HG03378 (cell line): ENCODE data around the gene OR2V1.
A peak's percentile ranks its signal among the peaks of the same experiment; 100 is the strongest.
"Not testable (repeated sequence)": the region's sequence is repeated elsewhere in the genome, so short reads cannot be mapped to it uniquely, and the experiment has no call there.

Source experiments
- ATAC-seq: cut with Tn5 transposase; IDR thresholded peaks from one replicate; pipeline ENCODE4 v1.9.1; 2021; ENCODE audit warnings: mild to moderate bottlenecking, moderate library complexity; ENCODE audit not compliant: unreplicated experiment

Gene OR2V1

DNA sequence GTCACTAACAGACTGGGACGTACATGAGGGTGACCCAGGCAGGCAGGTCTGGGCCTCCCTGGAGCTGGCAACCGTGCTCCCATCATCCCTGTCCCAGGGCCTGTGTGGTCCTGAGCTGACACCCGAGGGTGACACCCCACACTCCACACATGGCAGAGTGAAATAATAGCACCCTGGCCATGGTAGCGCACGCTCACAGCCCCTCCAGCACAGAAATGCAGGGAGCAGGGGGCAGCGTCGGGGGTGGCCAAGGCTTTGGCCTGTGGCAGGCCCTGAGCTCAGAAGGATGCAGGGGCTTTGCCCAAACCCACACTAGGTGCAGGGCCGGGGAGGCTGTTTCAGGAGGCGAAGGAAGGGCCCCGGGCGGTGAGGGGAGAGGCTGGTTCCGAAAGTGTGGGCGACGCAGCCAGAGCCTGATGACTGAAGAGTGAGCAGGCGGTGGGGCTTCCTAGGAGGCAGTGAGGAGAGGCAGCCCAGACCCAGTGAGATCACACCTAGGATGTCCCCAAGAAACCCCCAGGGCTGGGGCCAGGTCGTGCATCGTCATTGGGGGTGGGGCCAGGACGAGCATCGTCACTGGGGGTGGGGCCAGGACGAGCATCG lies 29.3 kb upstream of the OR2V1 start:
- ATAC-seq, result peak; percentile 47

GRCh38 chr5:181159286-181160151 lies 28.6 kb upstream of the OR2V1 start:
- ATAC-seq, result peak; percentile 47

DNA sequence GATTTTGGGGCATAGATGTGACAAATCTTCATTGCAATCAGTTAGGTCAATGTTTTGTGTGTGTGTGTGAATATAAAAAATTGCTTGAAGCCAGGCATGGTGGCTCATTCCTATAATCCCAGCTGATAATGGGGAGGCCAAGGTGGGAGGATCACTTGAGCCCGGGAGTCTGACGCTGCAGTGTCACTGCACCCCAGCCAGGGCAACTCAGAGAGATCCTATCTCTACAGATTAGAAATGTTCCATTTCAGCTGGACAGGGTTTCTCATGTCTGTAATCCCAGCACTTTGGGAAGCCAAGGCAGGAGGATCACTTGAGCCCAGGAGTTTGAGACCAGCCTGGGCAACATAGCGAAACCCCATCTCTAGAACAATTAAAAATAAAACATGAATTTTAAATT lies 27.9 kb upstream of the OR2V1 start:
- ATAC-seq, result no peak

DNA sequence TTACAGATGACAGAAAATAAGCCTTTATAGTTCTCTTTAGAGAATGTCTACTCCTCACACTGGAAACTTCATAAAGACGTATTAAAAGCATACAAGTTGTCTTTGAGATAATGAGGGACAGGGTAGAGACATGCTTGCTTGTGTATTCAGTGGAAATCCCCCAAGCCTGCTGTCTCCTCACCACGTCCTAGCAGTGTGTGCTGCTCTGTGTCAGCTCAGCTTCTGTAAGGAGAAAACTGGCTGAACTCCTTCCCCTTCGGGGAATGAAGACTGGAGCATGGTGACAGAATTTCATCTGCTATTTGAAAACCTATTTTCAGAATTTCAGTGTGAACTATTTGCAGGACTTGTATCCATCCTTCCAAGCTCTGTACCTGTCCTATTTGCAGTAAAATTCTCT lies 25.8 kb upstream of the OR2V1 start:
- no peak for ATAC-seq

DNA sequence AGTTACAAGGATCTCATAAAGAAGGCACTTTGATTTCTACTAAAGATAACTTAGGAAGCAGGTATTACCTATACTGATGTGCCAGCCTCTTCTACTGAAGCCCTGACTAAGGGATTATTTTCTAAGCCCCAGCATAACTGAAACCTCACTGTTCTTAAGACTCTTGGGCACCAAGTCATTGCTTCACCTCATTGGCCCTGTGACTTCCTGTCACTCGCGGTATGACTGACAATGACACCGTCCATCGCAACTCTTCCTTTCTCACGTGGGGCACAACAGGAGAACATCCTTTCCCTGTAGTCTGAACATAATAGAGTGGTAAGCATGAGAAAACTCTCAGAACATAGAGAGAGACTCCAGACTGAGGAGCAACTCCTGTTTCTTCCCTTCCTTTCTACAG lies 22.8 kb upstream of the OR2V1 start:
- ATAC-seq, result no peak

- no peak for ATAC-seq
Measured at GRCh38 chr5:181152406-181152805, 21.4 kb upstream of the OR2V1 start.

DNA sequence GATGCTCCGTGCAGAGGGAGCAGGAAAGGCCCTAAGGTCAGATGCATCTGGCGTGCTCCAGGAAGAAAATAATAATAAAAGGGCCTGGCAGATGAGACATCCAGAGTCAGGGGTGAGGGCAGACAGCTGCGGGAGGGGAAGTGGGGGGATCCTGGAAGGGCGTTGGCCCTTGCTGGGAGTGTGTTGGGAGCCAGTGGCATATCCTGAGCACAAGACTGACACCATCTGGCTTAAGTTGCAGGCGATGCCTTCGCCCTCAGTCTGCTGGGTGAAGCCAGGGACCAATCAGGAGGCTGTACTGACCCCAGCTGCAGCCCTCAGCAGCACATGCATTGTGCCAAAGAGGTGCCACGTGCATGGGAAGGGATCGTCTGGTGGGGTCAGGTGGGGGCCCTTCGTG lies 20.2 kb upstream of the OR2V1 start:
- no peak for ATAC-seq

GRCh38 chr5:181149806-181150733 lies 19.1 kb upstream of the OR2V1 start:
- no peak for ATAC-seq

- no peak for ATAC-seq
Measured at GRCh38 chr5:181149355-181149754, 18.4 kb upstream of the OR2V1 start.

DNA sequence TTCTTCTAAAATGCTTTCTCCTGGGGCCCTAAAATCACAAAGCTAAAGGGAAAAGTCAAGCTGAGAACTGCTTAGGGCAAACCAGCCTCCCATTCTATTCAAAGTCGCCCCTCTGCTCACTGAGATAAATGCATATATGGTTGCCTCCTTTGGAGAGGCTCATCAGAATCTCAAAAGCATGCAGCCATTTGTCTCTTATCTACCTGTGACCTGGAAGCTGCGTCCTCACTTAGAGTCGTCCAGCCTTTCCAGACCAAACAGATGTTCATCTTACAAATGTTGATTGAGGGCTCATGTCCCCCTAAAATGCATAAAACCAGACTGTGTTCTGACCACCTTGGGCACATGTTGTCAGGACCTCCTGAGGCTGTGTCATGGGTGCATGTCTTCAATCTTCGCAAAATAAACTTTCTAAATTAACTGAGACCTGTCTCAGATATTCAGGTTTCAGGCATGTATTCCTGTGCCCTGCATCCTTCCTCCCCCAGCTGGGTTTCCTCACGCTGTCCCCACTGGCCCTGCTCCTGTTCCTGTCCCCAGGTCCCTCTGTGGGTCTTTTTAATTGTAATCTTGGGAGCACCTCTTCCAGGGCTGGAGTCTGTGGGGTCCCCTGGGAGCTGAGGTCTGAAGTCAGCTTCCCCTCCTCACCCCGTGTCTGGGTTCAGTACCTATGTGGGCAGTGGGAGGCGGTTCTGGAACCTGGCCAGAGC lies 16.1 kb upstream of the OR2V1 start, which contains the start of gene OR2V2:
Gene OR2V2 (plus strand): TSS at position 660 of the 710 bp plus-strand sequence. CDS start 7,357 bp downstream, outside the sequence.
- ATAC-seq, result not testable (repeated sequence)

GRCh38 chr5:181145133-181145532 lies 14.2 kb upstream of the OR2V1 start:
- no peak for ATAC-seq

DNA sequence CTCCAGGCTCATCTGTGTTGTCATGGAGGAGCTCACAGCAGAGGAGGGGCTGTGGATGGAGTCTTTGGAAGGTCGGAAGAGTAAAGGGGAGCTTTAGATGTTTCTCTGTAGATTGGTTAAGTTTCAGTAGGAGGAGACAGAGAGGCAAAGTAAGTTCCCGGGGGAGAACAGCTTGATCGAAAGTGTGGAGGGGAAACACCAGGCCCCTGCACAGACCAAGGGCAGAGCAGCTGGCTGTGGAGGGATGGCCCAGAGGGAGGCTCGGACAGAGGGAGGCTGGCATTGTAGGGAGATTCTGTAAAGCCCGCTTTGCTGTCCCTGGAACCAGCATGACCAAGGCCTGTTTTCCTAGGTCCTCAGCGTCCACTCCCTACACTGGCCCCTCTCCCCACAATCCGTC lies 11.1 kb upstream of the OR2V1 start:
- no peak for ATAC-seq

GRCh38 chr5:181140766-181141165 lies 9.8 kb upstream of the OR2V1 start:
- no peak for ATAC-seq

DNA sequence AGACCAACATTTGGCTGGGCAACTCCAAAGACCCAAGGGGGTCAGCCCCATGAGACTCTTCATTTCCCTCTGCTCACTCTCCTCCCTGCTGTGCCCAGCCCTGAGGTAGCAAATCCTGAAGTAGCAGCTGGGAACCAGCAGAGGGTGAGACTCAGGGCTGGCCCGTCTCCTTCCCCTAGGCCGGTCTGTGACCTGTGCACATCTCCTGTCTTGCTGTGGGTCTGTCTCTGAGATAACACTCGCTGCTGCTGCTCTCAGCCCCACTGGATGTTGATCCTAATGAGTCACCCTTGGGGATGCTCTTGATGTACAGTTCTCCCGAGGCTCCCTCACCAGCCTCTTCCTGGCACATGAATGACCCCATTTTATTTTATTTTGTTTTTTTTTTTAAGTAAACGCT lies 7.3 kb upstream of the OR2V1 start:
- ATAC-seq, result no peak

DNA sequence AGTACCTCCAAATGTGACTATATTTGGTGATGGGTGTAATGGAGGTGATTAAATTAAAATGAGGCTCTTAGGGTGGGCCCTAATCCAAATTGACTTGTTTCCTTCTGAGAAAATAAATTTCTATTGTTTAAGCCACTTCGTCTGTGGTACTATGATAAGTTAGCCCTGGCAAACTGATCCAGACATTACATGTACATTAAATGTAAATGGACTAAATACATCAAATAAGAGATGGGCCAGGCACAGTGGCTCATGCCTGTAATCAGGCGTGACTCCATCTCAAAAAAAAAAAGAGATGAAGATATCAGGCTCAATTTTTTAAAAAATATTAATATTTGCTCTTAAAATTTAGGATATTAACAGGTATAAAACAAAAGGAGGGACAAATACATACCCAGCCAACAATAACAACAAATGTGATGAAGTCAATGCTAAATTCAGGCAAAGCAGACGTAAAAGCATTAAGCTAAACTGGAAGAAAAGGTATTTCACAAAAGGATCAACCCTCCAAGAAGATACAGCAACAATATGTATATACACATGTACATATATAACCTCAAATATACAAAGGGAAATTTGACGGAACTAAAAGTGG lies 5.5 kb upstream of the OR2V1 start:
- no peak for ATAC-seq

- no peak for ATAC-seq
Measured at GRCh38 chr5:181134259-181134658, 3.3 kb upstream of the OR2V1 start.

DNA sequence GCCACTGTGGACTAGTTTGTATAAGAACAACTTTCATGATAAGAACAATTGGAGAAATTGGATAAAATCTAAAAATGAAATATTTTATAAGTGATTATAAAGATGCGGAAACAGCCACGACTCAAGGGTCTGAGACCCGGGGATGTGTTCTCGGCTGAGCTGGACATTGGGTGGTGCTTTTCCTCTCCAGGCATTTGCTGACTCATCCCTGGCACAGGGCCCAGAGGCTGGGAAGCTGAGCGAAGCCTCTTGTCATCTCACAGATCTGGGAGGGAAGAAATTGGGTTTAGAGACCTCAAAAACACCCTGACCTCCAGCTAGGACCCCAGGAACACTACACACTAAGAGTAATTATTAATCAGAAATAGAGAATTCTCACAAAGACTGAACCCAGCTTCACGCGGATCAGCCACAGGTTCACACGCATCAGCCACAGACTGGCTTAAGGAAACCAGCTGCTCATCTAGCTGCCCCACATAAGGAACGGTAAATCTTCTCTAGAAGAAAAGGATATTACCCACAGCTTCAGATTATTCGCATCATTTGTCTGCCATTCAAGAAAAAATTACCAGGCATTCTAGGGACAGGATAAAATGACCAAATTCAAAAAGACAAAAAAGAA lies 2.8 kb upstream of the OR2V1 start:
- ATAC-seq, result no peak

DNA sequence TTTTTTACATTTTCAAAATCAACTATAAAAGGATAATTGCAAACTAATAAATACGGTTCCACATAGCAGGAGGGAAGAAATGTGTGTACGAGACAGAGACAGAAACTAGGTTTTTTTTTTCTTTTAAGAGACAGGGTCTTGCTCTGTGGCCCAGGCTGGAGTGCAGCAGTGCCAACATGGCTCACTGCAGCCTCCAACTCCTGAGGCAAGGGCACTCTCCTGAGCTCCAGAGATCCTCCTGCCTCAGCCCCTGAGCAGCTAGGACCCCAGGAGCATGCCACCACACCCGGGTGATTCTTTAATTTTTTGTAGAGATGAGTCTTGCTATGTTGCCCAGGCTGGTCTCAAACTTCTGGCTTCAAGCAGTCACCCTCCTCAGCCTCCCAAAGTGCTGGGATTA lies 2.1 kb upstream of the OR2V1 start:
- no peak for ATAC-seq

DNA sequence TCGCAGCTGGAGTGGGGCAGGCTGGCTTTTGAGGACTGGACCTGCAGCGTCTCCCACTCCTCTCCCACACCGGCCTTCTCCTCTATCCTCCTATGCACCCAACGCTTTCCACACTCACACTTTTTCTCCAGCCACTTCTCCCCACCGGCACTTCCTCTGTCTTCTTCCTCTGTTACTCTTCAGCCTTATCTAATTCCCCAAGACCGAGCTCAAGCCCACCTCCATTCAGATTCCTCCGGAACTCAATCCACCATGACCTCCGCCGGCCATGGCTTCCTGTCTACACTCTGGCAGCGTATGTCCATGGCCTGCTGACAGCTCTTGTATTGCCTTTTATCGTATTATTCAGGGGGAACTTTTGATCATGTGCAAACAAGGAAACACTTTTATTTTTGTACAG lies 545 bp upstream of the OR2V1 start:
- no peak for ATAC-seq

DNA sequence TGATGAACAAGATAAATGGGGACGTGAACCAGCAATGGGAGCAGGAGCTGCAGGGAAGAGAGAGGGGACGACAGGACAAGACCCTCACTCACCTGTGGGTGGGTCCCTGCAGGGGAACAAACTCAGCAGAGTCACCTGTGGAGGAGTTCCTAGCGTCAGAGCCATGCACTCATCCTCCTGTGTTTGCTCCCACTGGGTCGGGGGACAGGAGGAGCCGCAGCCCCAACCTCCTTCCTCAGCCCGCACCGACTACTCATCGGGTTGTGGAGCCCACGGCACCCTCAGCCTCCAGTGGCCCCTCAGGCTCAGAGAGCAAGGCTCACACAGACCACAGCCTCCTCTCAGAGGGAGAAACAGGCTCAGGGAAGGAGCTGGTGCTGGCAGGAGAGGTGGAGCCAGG lies 888 bp downstream of the OR2V1 start:
- ATAC-seq, result not testable (repeated sequence)
